ENCODE measurements around the gene PLA2G12B. TPM values are rescaled to one million over a fixed set of nuclear protein-coding genes. Genes with fewer than 3 reads are reported as not detected.

Gene PLA2G12B
- polyA plus RNA-seq, 2 of the 4 experiments (the other 2 are of a cell fraction) = not detected

- H3K27ac ChIP-seq = no peak overlapping the region
- H3K4me3 ChIP-seq = no peak overlapping the region
- POLR2A ChIA-PET = no interaction called here
- CTCF ChIA-PET = no interaction called here
- no peak for DNase-seq (ENCODE audit: low read depth in 1 of 2, low spot score in 1 of 2)
- ATAC-seq = no peak
- no peaks in the 10 kb centered on the region for H3K4me1 ChIP-seq
- FAIRE-seq = no peak
- no peak overlapping the region for H3K4me2 ChIP-seq
- no peak for TF ChIP-seq HOXB5 (CRISPR knock-in tag; IDR thresholded peaks at IDR 0.05)
- no peak for TF ChIP-seq RARB (CRISPR knock-in tag; IDR thresholded peaks at IDR 0.05)
- no peak for TF ChIP-seq BHLHE40 (IDR thresholded peaks at IDR 0.05; ENCODE audit: low read depth, low read length)
- no peak for TF ChIP-seq PBX3 (IDR thresholded peaks at IDR 0.05)
- TF ChIP-seq HDAC2 (IDR thresholded peaks at IDR 0.05) = no peak
- TF ChIP-seq POLR2A (IDR thresholded peaks at IDR 0.05; ENCODE audit: low read length) = no peak
- no peak for TF ChIP-seq FOXS1 (CRISPR knock-in tag; IDR thresholded peaks at IDR 0.05)
- no peak for TF ChIP-seq ZFP36 (IDR thresholded peaks at IDR 0.05; ENCODE audit: borderline replicate concordance, partially characterized antibody)
- TF ChIP-seq EP300 (IDR thresholded peaks at IDR 0.05) = no peak
- no peak for TF ChIP-seq JUN (IDR thresholded peaks at IDR 0.05)
- no peak for TF ChIP-seq EHF (CRISPR knock-in tag; IDR thresholded peaks at IDR 0.05)
- TF ChIP-seq ATOH8 (CRISPR knock-in tag; IDR thresholded peaks at IDR 0.05; ENCODE audit: low read depth) = no peak
- TF ChIP-seq MAFK (IDR thresholded peaks at IDR 0.05; ENCODE audit: partially characterized antibody) = no peak
- WGBS (ENCODE audit: missing lambda C conversion rate) = 56% methylated on average over 5 of the region's 5 CpGs
- no peaks in the 10 kb centered on the region for H3K9me3 ChIP-seq
Observed at GRCh38 chr10:72952642-72953158, 1.9 kb downstream of the PLA2G12B start.

- no peaks in the 10 kb centered on the region for H3K9me3 ChIP-seq
- no peak for DNase-seq (ENCODE audit: low read depth in 1 of 2, low spot score in 1 of 2)
- ATAC-seq = no peak
- no peak overlapping the region for H3K27ac ChIP-seq
- TF ChIP-seq FOXS1 (CRISPR knock-in tag; IDR thresholded peaks at IDR 0.05) (no peak), ESRRA (IDR thresholded peaks at IDR 0.05; ENCODE audit: borderline replicate concordance, low read length) (no peak), POLR2AphosphoS2 (conservative IDR thresholded peaks at IDR 0.05; ENCODE audit: low read length) (no peak), CEBPB (IDR thresholded peaks at IDR 0.05) (no peak), TP53 (CRISPR knock-in tag; IDR thresholded peaks at IDR 0.05) (no peak)
- H3K4me2 ChIP-seq = no peak overlapping the region
- H3K4me3 ChIP-seq = no peak overlapping the region
- CTCF ChIA-PET = no interaction called here
- FAIRE-seq = no peak
- POLR2A ChIA-PET = no interaction called here
- WGBS (ENCODE audit: missing lambda C conversion rate) = 71% methylated on average over 6 of the region's 6 CpGs
- H3K4me1 ChIP-seq = no peaks in the 10 kb centered on the region
Observed at GRCh38 chr10:72952189-72952588, 2.4 kb downstream of the PLA2G12B start.

GRCh38 chr10:72951760-72952159, 2.8 kb downstream of the PLA2G12B start:
- DNase-seq (ENCODE audit: low read depth in 1 of 2, low spot score in 1 of 2) = no peak
- H3K4me1 ChIP-seq = no peaks in the 10 kb centered on the region
- ChIA-PET POLR2A (no interaction called here), CTCF (no interaction called here)
- WGBS (ENCODE audit: missing lambda C conversion rate) = 61% methylated on average over 3 of the region's 3 CpGs
- H3K4me2 ChIP-seq = no peak overlapping the region
- no peak for ATAC-seq
- no peak overlapping the region for H3K27ac ChIP-seq
- no peaks in the 10 kb centered on the region for H3K9me3 ChIP-seq
- no peak overlapping the region for H3K4me3 ChIP-seq
- TF ChIP-seq SMC3 (IDR thresholded peaks at IDR 0.05) (no peak), MAZ (IDR thresholded peaks at IDR 0.05; ENCODE audit: borderline replicate concordance, low read depth, low read length) (no peak), BHLHE40 (IDR thresholded peaks at IDR 0.05; ENCODE audit: low read depth, low read length) (no peak), ATOH8 (CRISPR knock-in tag; IDR thresholded peaks at IDR 0.05; ENCODE audit: low read depth) (no peak), CHD2 (IDR thresholded peaks at IDR 0.05; ENCODE audit: low read length, partially characterized antibody) (no peak), EHMT2 (IDR thresholded peaks at IDR 0.05; ENCODE audit: low read depth) (no peak), FOXS1 (CRISPR knock-in tag; IDR thresholded peaks at IDR 0.05) (no peak), MAFK (IDR thresholded peaks at IDR 0.05; ENCODE audit: partially characterized antibody) (no peak), ZC3H11A (IDR thresholded peaks at IDR 0.05) (no peak), HDAC2 (IDR thresholded peaks at IDR 0.05) (no peak), ZNF302 (CRISPR knock-in tag; IDR thresholded peaks at IDR 0.05) (no peak), USF2 (IDR thresholded peaks at IDR 0.05) (no peak)
- no peak for FAIRE-seq

All from A549 (cell line).